NCI-H1105 treated with DMSO at 0.1 percent for 48 hours (cell line): ENCODE data around the gene CLEC19A.

Experiments
- DNase-seq: peaks from one replicate; lab custom pipeline; 2025; lab: John Stamatoyannopoulos, UW

Gene CLEC19A

DNA sequence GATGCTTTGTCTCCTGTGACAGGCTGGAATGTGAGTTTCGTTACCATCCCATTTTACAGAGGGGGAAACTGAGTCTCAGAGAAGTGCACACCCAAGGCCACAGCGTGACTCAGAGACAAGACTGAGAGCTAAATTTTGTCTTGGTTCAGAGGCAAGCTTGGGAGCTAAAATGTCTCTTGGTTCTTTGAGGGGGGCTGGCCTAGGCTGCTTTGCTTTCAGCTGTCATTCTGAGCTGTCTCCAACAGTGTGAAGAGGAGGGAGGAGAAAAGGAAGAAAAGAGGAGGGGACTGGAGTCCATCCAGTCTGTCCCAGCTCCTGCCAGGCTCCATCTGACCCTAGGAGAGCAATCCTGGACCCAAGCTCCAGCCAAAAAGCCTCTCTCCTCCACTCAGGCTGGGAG is at the start of gene CLEC19A:
CLEC19A (plus strand) TSS at position 301 of the 400 bp plus-strand sequence. CDS start 121 bp downstream, outside the sequence.
- DNase-seq, result no peak

GRCh38 chr16:19235886-19236285 is 49.6 kb upstream of the CLEC19A start:
- no peak for DNase-seq

GRCh38 chr16:19236561-19237209 is 48.8 kb upstream of the CLEC19A start:
- no peak for DNase-seq

DNA sequence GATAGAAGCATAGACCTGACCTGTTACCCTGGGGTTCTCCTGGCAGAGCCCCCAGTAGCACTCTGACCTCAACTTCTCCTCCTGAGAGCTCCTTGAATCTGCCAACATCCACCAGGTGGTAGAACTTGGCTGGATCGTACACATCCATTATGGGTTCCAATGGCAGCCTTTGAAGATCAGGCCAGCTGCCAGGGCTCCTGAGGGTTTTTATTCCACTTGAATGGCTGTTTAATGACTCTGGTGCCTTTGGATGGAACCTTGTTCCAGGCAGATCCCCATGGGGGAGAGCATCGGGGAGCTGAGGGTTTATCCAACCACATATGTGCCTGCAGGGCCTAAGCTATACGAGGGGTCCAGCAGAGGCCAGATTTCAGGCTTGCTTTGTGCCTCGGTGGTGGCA is 47.1 kb upstream of the CLEC19A start:
- DNase-seq, result peak; percentile 68

DNA sequence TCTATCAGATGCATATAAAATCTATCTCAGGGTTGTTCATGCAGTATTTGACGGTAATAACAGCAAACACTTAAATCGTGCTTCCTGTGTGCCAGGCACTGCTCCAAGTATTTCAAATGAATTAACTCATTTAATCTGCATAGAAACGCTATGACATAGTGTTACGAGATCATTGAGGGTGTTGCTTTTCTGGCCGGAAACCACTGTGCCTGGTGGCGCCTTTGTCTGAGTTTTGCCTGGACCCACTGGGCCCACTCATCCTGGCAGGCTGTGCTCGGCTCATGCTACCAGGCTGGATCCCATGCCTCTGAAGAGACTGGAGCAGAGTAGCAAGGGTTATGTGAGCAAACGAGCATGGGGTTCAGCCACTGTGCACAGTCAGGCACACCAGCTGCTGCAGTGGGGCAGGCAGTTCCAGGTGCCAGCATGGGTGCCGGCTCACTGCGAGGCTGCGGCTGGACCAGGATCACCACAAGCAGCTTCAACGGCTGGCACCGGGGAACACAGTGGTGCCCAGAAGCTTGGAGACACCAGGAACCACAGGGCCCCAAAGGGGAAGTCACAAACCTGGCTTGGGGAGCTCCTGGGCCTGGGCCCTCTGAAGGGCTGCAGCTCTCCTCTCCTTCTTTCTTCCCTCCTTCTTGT is 45.9 kb upstream of the CLEC19A start:
- peak; percentile 5 for DNase-seq

- DNase-seq, result no peak
These were observed 45.0 kb upstream of the CLEC19A start for GRCh38 chr16:19240494-19240893.

DNA sequence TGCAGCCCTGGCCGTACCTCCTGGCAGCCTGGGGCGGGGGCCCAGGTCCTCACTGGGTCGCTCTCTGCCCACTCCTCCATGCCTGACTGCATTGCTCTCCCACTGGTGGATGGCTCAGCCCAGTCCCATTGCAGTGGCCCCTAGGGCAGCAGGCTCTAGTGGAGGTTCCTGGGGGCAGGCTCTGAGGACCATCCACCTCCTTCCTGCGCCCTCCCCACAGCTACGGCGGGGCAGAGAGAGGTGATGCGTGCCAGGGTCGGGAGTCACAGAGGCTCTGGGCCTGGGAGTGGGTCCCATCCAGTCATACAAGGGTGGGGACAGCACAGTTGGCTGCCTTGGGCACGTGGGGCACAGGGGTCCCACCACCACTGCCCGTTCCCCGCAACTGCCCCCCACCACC is 44.0 kb upstream of the CLEC19A start:
- DNase-seq, result no peak

- DNase-seq, result no peak
These were observed 43.3 kb upstream of the CLEC19A start for GRCh38 chr16:19242186-19242585.

GRCh38 chr16:19242987-19243575 is 42.5 kb upstream of the CLEC19A start:
- no peak for DNase-seq

- DNase-seq, result peak; percentile 88
These were observed 40.1 kb upstream of the CLEC19A start for GRCh38 chr16:19245326-19245925.

DNA sequence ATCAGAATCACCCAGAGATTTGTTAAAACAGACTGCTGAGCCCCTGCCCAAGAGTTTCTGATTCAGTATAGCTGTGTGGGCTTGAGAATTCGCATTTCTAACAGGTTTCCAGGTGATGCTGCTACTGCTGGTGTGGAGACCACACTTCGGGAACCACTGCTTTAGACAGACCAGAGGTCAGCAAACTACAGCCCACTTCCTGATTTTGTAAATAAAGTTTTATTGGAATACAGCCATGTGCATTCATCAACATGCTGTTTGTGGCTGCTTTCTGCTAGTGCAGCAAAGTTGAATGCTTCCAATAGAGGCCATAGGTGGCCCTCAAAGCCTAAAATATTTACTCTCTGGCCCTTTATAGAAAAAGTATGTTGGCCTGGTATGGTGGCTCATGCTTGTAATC is 32.6 kb upstream of the CLEC19A start:
- DNase-seq, result no peak

DNA sequence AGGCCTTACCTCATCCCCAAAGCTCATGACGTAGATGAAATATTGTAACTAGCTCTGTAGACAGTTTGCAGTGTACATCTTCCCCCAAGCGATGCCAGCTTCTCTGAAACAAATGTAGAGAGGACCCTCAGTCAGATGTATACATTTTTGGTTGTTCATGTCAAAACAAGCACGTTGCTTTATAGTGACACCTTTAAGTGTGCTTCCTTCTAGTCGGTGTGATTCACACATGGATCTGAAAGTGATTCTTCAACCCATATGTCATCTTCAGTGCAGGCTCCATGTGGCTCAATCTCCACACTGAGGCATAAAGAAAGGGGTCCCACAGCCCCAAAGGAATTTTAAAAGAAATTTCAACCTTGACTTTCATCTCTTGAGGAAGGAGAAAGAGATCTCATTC is 30.9 kb upstream of the CLEC19A start:
- DNase-seq, result no peak

DNA sequence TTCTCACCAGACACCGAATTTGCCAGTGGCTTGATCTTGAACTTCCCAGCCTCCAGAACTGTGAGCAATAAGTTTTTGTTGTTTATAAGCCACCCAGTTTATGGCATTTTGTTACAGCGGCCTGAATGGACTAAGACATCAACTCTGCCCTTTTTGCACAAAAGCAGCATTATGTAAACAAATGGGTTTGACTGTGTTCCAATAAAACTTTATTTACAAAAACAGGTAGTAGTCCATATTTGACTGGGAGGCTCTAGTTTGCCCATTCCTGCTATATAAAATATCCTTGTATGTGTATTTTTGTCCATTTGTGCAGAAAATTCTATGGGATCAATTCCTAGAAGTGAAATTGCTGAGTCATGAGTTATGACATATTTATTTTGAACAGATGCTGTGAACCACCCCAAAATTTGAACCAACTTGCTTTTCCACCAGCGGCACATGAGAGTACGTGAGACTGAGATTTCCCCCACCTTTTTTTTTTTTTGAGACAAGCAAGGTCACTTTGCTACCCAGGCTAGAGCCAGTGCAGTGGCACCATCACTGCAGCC is 21.3 kb upstream of the CLEC19A start:
- DNase-seq, result no peak

DNA sequence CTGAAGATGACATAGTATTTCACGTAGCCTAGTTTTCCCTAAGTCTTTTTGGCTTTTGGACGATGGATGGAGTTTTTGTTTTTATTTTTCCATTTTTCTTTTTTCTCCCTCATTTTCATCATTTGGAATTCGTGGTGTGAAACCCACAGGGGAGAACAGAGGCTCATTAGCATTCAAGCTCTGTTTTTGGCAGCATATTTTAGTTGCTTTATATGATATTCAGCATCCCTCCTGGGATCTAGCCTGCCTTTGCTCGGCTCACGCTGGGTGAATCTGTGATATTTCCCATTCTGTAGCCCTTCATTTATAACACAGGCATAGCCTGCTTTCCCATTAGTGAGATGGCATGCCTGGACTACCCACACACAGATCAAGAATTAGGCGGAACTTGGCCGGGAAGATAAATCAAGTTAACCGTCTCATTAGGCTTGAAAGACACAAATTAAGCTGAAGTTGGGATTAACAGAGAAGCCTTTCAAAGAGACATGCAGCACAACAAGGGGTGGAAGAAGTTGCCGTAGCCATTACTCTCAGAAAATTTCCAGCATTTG is 20.1 kb upstream of the CLEC19A start:
- DNase-seq, result no peak

DNA sequence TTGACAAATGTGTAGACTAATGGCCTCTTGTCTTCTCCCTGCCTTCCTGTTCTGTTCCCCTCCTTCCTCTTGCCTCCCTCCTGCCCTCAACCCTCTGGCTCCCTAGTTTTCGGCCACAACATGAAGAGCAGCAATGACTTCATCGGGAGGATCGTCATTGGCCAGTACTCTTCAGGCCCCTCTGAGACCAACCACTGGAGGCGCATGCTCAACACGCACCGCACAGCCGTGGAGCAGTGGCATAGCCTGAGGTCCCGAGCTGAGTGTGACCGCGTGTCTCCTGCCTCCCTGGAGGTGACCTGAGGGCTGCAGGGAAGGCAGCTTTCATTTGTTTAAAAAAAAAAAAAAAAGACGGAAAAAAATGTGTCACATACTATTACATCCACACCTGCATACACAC is 18.8 kb upstream of the CLEC19A start:
- DNase-seq, result no peak

GRCh38 chr16:19269098-19269497 is 16.4 kb upstream of the CLEC19A start:
- DNase-seq, result no peak

- DNase-seq, result no peak
These were observed 11.2 kb upstream of the CLEC19A start for GRCh38 chr16:19274165-19274797.

GRCh38 chr16:19278403-19278802 is 7.1 kb upstream of the CLEC19A start:
- DNase-seq, result no peak

- no peak for DNase-seq
These were observed 4.3 kb upstream of the CLEC19A start for GRCh38 chr16:19281246-19281645.

DNA sequence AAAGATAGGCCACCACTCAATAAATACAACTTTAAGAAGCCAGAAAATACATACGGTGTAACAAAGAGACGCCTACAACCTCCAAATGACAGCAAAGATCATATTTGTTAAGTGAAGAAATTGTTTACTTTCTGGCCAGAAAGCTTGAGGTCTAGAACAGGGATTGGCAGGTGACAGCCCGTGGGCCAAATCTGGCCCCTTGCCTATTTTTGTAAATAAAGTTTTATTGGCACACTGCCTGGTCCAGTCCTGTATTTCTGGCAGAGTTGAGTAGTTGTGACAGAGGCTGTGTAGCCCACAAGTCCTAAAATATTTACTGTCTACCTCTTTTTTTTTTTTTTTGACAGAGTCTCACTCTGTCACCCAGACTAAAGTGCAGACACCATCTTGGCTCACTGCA is 3.4 kb upstream of the CLEC19A start:
- no peak for DNase-seq

- DNase-seq, result no peak
These were observed 1.9 kb upstream of the CLEC19A start for GRCh38 chr16:19283637-19284036.

- DNase-seq, result peak; percentile 29
These were observed 1.3 kb upstream of the CLEC19A start for GRCh38 chr16:19284207-19284606.
